ENCODE results near the gene SPC25. TPM values are rescaled to one million over a fixed set of nuclear protein-coding genes. Genes with fewer than 3 reads are reported as not detected.

SPC25 gene
- polyA plus RNA-seq, 4 donors = 16.5 to 25.8 (median 22.5) TPM

DNA sequence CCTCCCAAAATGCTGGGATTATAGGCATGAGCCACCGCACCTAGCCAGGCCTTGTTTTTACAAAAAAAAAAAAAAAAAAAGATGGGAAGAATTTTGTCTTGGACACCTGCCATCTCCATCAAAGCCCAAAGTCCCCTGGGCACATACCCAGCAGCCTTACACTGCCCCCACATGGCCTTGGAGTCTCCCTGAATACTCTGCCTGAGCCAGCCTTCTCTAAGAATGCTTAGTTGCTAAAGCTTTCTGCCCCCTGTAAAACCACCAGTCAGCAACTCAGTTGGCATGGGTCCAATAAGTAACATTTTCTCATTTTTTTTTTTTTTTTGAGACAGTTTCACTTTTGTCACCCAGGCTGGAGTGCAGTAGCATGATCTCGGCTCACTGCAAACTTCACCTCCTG is 40.6 kb downstream of the SPC25 start:
- peak in 2 of 4 donors; percentile 7 to 26 for DNase-seq (ENCODE audit: low read depth in 4 of 4, low spot score in 3 of 4)

DNA sequence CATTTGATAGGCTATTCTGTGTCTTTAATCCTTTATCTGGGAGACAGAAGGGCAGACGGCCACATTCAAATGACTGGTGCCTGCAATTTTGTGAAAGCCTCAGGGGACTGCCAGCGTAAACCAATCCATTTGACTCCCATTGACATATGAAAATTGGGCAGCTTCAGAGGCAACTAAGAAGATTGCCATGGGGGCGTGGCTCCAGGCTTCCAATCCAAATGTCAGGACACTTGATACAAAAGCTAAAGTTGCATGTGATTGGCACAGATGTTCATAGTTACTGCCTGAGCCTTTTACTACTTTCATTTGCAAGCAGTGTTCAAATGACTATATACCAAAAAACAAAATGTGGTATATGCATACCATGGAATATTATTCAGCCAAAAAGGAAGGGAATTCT is 42.0 kb downstream of the SPC25 start:
- no peak for DNase-seq (ENCODE audit: low read depth in 4 of 4, low spot score in 3 of 4)

- DNase-seq (ENCODE audit: low read depth in 4 of 4, low spot score in 3 of 4) = no peak
These were observed 47.0 kb downstream of the SPC25 start for GRCh38 chr2:168843253-168843652.

DNA sequence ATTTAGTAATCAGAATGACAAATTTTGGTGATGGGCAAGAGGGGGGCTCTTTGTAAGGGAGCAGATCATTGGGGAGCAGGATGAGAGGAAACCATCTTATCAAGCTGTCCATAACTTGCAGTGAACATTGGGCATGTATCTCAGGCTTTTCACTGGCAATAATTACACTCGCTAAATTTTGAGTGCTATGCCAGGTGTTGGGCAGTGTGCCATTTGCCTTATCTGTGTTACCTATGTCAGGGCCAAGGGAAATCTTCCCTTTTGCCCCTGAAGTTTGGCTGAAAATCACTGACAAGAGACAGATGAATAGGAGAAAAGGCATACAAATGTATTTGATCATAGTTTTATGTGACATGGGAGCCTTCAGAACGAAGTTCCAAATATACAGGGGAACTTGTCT is 48.8 kb downstream of the SPC25 start:
- no peak for DNase-seq (ENCODE audit: low read depth in 4 of 4, low spot score in 3 of 4)

- DNase-seq (ENCODE audit: low read depth in 4 of 4, low spot score in 3 of 4) = no peak
These were observed 54.3 kb downstream of the SPC25 start for GRCh38 chr2:168835969-168836368.

- DNase-seq (ENCODE audit: low read depth in 4 of 4, low spot score in 3 of 4) = no peak
These were observed 58.6 kb downstream of the SPC25 start for GRCh38 chr2:168831662-168832061.

DNA sequence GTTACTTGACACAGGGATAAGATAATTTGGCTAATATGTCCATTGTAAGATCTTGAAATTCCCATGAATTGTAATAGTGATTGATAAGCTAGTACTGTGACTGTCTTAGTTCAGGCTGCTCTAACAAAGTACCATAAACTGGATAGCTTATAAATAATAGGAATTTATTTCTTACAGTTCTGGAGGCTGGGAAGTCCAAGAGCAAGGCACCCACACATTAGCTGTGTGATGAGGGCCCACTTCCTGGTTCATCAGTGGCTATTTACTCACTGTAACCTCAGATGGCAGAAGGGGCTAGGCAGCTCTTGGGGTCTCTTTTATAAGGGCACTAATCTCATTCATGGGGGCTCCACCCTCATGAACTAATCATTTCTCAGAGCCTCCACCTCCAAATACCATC is 59.3 kb downstream of the SPC25 start:
- no peak for DNase-seq (ENCODE audit: low read depth in 4 of 4, low spot score in 3 of 4)

DNA sequence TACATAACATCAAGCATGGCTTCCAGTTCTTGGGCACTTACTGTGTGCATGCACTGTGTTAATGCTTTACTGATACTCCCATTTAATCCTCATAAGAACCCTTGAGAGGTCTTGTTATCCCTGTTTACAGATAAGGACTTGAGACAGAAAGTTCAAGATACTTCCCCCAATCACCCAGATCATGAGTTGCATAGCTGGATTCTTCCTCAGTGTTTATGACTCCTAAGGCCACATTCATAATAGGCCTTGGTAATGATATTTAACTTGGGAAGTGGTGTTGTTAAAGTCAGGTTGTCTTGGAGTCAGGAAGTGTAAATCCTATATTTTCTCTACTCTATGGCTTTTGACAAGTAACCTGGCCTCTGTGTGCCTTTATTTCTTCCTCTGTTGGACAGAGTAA is 65.1 kb downstream of the SPC25 start:
- no peak for DNase-seq (ENCODE audit: low read depth in 4 of 4, low spot score in 3 of 4)

DNA sequence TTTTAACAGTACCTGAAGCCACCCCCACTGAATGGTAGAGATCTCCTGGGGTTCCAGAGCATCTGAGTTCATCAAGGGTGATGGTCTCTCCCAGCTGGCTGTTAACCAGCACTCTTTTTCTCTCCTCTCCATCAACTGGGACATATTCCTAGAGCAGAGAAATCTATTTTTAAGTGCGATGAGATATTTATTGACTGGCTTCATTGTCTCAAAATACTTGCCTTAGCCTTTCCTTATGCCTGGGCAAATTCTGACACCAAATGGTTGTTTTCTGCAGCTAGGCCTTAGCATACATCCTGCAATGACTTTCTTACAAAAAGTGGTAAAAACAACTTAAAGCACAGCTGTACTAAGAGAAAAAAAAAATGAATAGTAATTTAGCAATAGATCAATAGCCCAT is 68.2 kb downstream of the SPC25 start:
- DNase-seq (ENCODE audit: low read depth in 4 of 4, low spot score in 3 of 4) = no peak

GRCh38 chr2:168821577-168821976 is 68.7 kb downstream of the SPC25 start:
- DNase-seq (ENCODE audit: low read depth in 4 of 4, low spot score in 3 of 4) = no peak

Other genes starting within 250 kb of the SPC25 start
- 10 to 100 TPM; 12.4 to 38.5 (median 32.1) TPM for gene NOSTRIN, start 87.8 kb downstream of the SPC25 start, polyA plus RNA-seq (ENCODE audit: insufficient read length in 4 of 4)
- under 1 TPM in 1 of 4 donors, not detected in 3; 0.20 TPM for gene G6PC2, start 10.9 kb upstream of the SPC25 start, polyA plus RNA-seq (ENCODE audit: insufficient read length in 4 of 4)
- gene ABCB11, start 140.9 kb upstream of the SPC25 start, polyA plus RNA-seq (ENCODE audit: insufficient read length in 4 of 4) = under 1 TPM in 1 of 4 donors, not detected in 3; 0.31 TPM
- gene DHRS9, start 179.1 kb upstream of the SPC25 start, polyA plus RNA-seq (ENCODE audit: insufficient read length in 4 of 4) = under 1 TPM; 0.17 to 0.89 (median 0.63) TPM

Measured in left renal pelvis (tissue), 4 donors.